Activated CD4-positive, alpha-beta T cell treated with anti-CD3 and anti-CD28 coated beads for 36 hours (primary cell): ENCODE data around the gene TRIM37. TPM values are rescaled to one million over a fixed set of nuclear protein-coding genes. Genes with fewer than 3 reads are reported as not detected.

Experiments
- ATAC-seq: fragments of 200-7000 bp; cut with Tn5 transposase; one replicate; pipeline ENCODE4 v1.10.0; 2021; ENCODE audit warnings: mild to moderate bottlenecking, moderate library complexity
- CTCF ChIA-PET: fragments of 350-600 bp; sonication (Branson Sonifier 250); formaldehyde crosslinking; loops from one replicate; lab custom pipeline; 2021; ENCODE audit warnings: antibody characterized with exemption; lab: Charles Lee
- POLR2A ChIA-PET: fragments of 350-600 bp; sonication (Branson Sonifier 250); formaldehyde crosslinking; loops from one replicate; lab custom pipeline; 2021; ENCODE audit warnings: antibody characterized with exemption, inconsistent platforms; lab: Charles Lee
- DNase-seq: peaks from one replicate; pipeline ENCODE4 v3.0.0-alpha.2; 2020
- H3K27ac Mint-ChIP-seq: one replicate; pipeline ENCODE4 v1.8.0; 2021; ENCODE audit warnings: mixed read lengths
- H3K27me3 Mint-ChIP-seq: one replicate; pipeline ENCODE4 v1.8.0; 2021; ENCODE audit warnings: mixed read lengths
- H3K36me3 Mint-ChIP-seq: one replicate; pipeline ENCODE4 v1.8.0; 2021; ENCODE audit warnings: low read depth, mixed read lengths
- H3K4me1 Mint-ChIP-seq: one replicate; pipeline ENCODE4 v1.8.0; 2021; ENCODE audit warnings: mixed read lengths
- H3K4me3 Mint-ChIP-seq: one replicate; pipeline ENCODE4 v1.8.0; 2021; ENCODE audit warnings: mild to moderate bottlenecking, moderate library complexity, mixed read lengths
- H3K9me3 Mint-ChIP-seq: one replicate; pipeline ENCODE4 v1.8.0; 2021; ENCODE audit warnings: low read depth, mixed read lengths
- intact Hi-C, 2 experiments: fragments of 100-400 bp; cut with DNase I in 1 of 2; cut with micrococcal nuclease in 1 of 2; formaldehyde crosslinking; loops; one replicate each; pipeline versions ENCODE4 v1.14.2 to v1.15.1; 2022 to 2024; cut with DNase I, micrococcal nuclease
- microRNA-seq: library from miRNA; unstranded; fragments of <30 nt; microRNA quantifications from one replicate; pipeline ENCODE4 v1.2.0, GENCODE V29; 2021; ENCODE audit warnings: borderline replicate concordance
- total RNA-seq, 2 experiments: library from RNA; stranded (reverse); gene quantifications; one replicate each; pipeline ENCODE4 v1.2.3, GENCODE V29; 2021

TRIM37 gene
- total RNA-seq, 2 experiments from 2014 or later = 21.3 to 22.7 TPM

GRCh38 chr17:58947411-58947810, 159.3 kb downstream of the TRIM37 start:
- Mint-ChIP-seq H3K4me3 (no peak overlapping the region), H3K27ac (no peak overlapping the region), H3K4me1 (no peaks in the 10 kb centered on the region), H3K36me3 (peaks cover 9% of the 10 kb centered on the region), H3K9me3 (peaks cover 23% of the 10 kb centered on the region), H3K27me3 (peaks cover 18% of the 10 kb centered on the region)
- ATAC-seq (no peak), DNase-seq (no peak)
- ChIA-PET POLR2A (no interaction called here), CTCF (interaction anchor here (0.6 kb wide), 1 partner anchor 31 kb away, joined by 3 read pairs; no protein-coding TSS in a partner anchor)
- intact Hi-C loops = no loop called here

DNA sequence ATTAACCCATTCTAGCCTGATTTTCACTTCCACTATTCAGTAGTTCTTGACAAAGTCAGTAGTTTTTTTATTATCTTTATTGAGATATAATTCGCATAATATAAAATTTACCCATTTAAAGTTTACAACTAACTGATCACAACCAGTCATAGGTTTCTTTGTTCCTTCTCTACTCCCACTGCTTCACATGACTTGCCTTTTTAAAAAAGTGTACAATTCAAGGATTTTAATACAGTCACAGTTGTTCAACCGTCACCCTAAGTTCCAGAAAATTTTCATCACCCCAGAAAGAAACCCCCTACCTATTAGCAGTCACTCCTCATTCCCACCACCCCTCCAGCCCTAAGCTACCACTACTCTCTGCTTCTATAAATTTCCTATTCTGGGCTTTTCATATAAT, 162.5 kb downstream of the TRIM37 start:
- CTCF ChIA-PET = interaction anchor here (0.7 kb wide), 1 partner anchor 192 kb away, joined by 3 read pairs; no protein-coding TSS in a partner anchor
- intact Hi-C loops = no loop called here
- DNase-seq (no peak), ATAC-seq (no peak)
- Mint-ChIP-seq H3K36me3 (peaks cover 3% of the 10 kb centered on the region), H3K27ac (no peak overlapping the region), H3K4me3 (no peak overlapping the region), H3K4me1 (no peaks in the 10 kb centered on the region), H3K9me3 (peaks cover 4% of the 10 kb centered on the region), H3K27me3 (peaks cover 13% of the 10 kb centered on the region)
- POLR2A ChIA-PET = no interaction called here

- Mint-ChIP-seq H3K9me3 (no peaks in the 10 kb centered on the region), H3K4me3 (no peak overlapping the region), H3K27me3 (peaks cover 2% of the 10 kb centered on the region), H3K4me1 (no peaks in the 10 kb centered on the region), H3K36me3 (no peaks in the 10 kb centered on the region), H3K27ac (no peak overlapping the region)
- DNase-seq (no peak), ATAC-seq (no peak)
- intact Hi-C loops = no loop called here
- ChIA-PET CTCF (no interaction called here), POLR2A (no interaction called here)
Observed at GRCh38 chr17:58936295-58936694, 170.4 kb downstream of the TRIM37 start.

- POLR2A ChIA-PET = no interaction called here
Observed at GRCh38 chr17:58932956-58933355, 173.7 kb downstream of the TRIM37 start.

More at GRCh38 chr17:58932956-58933355, 173.7 kb downstream of the TRIM37 start:
- CTCF ChIA-PET = no interaction called here
- H3K27ac Mint-ChIP-seq = no peak overlapping the region
- ATAC-seq (no peak), DNase-seq (no peak)
- intact Hi-C loops = no loop called here
- H3K4me3 Mint-ChIP-seq = no peak overlapping the region
- no peaks in the 10 kb centered on the region for H3K36me3 Mint-ChIP-seq
- H3K27me3 Mint-ChIP-seq = peaks cover 9% of the 10 kb centered on the region
- no peaks in the 10 kb centered on the region for H3K4me1 Mint-ChIP-seq
- no peaks in the 10 kb centered on the region for H3K9me3 Mint-ChIP-seq

Small RNA genes within 50 kb of the gene (microRNA-seq; reads per million reads assigned to microRNA genes)
- gene MIR301A (541 reads per million, percentile 81 among the genes with 10 or more reads in this experiment), gene MIR454 (2,314 reads per million, percentile 90 among the genes with 10 or more reads in this experiment)

Other genes starting within 250 kb of the TRIM37 start
- 100 to 1,000 TPM in 1 of 2 experiments, 10 to 100 TPM in 1; 79.5 to 112 TPM for gene SKA2, start 48.3 kb upstream of the TRIM37 start, total RNA-seq
- gene PRR11, start 48.9 kb upstream of the TRIM37 start, total RNA-seq = 10 to 100 TPM; 73.6 to 95.9 TPM
- gene SMG8, start 103.2 kb upstream of the TRIM37 start, total RNA-seq = 10 to 100 TPM; 17.4 to 18.3 TPM
- gene GDPD1, start 113.6 kb upstream of the TRIM37 start, total RNA-seq = 1 to 10 TPM; 2.5 to 2.7 TPM
- gene YPEL2, start 224.8 kb upstream of the TRIM37 start, total RNA-seq = 1 to 10 TPM; 4.3 to 6.9 TPM